Right renal pelvis (tissue), 4 donors: ENCODE measurements around the gene BTRC. TPM values are rescaled to one million over a fixed set of nuclear protein-coding genes. Genes with fewer than 3 reads are reported as not detected.

Source experiments
- DNase-seq, 4 donors: peaks; one replicate each; pipeline ENCODE4 v3.0.0-alpha.2; 2013; ENCODE audit warnings: low read depth in 4 of 4, low spot score in 3 of 4, missing footprints in 1 of 4
- polyA plus RNA-seq, 4 donors: library from polyadenylated mRNA; unstranded; fragments of 120-200 nt; gene quantifications; one replicate each; pipeline ENCODE4 v1.2.1, GENCODE V29; 2013; ENCODE audit not compliant: insufficient read length in 4 of 4

Gene BTRC
- polyA plus RNA-seq, 4 donors, result 20.1 to 31.2 (median 29.0) TPM

- DNase-seq, result no peak
Observed at GRCh38 chr10:101468159-101468558, 114.2 kb downstream of the BTRC start.

DNA sequence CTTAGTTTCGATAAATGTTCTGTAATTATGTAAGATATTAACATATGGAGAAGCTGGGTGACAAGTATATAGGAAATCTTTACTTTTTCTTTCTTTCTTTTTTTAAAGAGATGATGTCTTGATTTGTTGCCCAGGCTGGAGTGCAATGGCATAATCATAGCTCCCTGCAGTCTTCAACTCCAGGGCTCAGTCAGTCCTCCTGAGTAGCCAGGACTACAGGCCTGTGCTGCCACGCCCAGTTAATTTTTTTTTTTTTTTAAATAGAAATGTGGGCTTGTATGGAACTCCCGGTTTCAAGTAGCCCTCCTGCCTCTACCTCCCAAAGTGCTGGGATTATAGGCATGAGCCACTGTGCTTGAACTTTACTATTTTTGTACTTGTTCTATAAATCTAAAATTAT, 122.4 kb downstream of the BTRC start:
- no peak for DNase-seq

DNA sequence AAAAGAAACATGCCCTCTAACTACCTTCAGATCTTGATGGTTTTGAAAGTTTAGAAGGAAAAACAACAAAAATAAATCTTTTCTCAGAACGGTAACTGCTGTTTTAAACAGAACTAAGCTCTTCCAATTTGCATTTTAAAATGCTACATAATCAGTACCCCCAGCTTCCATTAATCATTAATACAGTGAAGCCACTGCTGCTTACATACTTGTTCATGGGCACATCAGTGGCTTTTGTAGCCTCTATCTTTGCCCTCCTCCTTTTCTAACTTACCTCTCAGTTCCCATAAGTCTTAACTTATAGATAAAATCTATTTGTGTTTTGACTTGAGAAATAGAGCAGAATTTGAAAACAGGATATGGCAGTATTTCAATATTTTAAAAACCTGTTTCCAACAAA, 125.0 kb downstream of the BTRC start:
- DNase-seq, result no peak

DNA sequence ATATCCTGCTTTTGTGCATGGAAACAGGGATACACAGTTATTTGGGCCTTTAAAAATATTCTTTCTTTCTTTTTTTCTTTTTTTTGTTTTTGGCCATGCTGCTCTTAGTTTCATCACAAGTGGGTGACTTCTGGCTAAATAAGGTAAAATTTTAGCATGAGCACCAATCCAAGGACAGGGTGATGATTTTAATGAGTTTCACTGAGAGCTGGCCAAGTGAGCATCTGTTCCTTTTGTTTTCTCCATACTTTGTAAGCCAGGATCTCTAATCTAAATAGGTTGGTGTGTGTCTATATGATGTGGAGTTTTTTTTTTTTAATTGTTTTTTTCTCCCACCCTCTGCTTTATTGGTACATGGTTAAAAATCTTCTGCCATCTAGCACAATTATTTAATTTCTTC, 127.3 kb downstream of the BTRC start:
- no peak for DNase-seq

DNA sequence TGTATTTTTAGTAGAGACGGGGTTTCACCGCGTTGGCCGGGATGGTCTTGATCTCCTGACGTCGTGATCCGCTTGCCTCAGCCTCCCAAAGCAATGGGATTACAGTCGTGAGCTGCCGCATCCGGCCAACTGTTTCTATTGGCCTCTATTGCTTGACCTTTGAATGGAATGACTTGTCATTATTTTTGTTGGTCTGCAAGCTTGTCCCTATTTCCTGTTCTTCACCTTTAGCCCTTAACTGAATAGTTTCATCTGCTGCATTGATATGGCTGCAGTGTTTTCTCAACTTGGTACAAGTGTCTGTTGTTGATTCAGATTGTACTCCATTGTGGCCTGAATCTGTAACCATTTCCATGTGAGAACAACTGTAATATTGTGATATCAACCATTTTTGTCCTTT, 128.6 kb downstream of the BTRC start:
- no peak for DNase-seq

- DNase-seq, result no peak
Observed at GRCh38 chr10:101484175-101484745, 130.3 kb downstream of the BTRC start.

DNA sequence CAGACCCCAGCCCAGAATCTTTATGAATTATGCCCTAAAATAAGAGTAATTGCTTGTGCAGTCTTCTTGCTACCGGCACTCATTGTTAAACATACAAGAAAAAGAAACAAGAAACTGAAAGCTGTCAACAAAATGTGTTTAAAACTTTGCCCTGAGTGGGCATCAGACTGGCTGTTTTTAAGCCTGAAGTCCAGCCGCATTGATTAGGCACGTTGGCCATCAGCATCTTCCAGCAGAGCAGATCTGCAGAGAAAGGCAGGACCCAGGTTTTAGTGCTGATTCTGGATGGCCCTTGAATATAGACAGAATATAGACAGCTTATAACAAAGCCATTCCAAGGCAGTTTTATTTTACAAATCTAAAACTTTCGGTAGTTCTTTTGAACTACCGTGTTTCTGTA, 131.2 kb downstream of the BTRC start:
- DNase-seq, result no peak

- DNase-seq, result no peak
Observed at GRCh38 chr10:101485681-101486554, 132.0 kb downstream of the BTRC start.

DNA sequence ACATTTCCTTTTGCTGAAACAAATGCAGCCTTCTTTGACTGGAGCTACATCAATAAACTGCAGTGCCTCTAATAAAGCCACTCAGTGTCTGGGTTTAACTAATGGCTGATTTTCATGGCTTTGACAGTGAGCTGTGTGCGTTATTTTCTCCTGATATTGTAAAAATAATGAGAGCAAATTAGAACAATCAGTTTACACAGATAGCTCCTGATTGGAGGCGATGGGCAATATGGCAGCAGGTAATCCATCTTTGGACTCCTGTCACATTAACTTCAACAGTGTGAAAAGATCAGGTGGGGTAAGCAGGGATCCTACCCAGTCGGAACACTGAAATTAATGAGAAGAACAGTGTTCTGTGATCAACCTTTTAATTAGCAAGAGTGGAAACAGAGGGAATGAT, 133.4 kb downstream of the BTRC start:
- DNase-seq, result no peak

- DNase-seq, result no peak
Observed at GRCh38 chr10:101489355-101489754, 135.4 kb downstream of the BTRC start.

- DNase-seq, result no peak
Observed at GRCh38 chr10:101490026-101490425, 136.1 kb downstream of the BTRC start.

DNA sequence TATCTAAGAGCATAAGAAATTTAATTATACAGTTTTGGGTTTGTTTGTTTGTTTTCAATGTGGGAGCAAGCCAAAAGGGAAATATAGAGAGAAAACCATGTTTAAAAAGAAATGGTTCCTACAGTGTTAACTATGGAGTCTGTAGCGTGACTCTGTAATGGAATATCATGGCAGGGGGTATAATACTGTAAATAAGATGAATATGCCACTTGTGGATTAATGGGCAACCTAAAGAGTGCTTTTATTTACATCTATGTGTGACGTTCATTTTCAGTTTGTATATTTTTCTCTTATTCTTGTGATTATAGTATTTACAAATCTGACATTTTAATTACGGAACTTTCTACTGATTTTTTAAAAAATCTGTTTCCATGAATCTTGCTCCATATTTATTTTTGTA, 138.2 kb downstream of the BTRC start:
- no peak for DNase-seq

GRCh38 chr10:101492814-101493213, 138.8 kb downstream of the BTRC start:
- no peak for DNase-seq

DNA sequence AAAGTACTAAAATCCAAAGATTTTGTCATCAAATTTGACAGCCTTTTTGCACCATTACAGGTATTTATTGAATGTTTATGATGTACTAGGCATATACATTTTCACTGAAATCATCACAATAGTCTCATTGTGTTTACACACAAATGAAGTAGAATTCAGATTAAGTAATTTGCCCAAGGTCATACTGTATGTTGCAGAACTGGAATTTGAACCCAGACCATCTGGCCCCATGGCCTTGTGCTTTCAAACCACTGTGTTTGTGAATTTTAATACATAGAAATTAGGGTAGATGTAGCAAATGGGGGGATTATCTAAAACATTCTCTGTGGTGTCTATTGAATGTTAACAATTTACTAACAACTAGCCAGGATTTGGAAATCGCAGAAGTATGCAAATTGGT, 139.3 kb downstream of the BTRC start:
- DNase-seq, result no peak

DNA sequence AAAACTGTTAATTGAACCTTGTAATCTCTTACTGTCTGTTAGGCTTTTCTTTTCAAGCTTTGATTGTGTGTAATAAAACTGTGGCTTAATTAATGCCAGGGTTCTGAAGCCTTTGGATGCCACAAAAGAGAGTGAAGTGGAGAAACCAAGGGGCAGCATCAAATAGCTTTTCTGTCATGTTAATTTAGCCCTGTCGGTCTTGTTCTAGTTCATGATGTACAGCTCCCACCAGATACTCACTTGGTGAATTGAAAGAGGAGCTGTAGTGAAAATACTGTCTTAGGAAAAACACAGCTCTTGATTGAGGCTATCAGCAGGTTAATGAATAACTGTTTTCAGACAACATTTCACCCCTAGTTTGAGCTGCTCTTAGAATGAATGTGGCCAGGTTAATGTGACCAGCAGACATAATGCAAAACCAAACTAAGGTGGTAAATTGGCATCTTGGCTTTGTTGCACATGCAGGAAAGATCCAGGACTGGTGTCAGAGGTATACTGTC, 139.9 kb downstream of the BTRC start:
- no peak for DNase-seq

- DNase-seq, result no peak
Observed at GRCh38 chr10:101494650-101495049, 140.7 kb downstream of the BTRC start.

DNA sequence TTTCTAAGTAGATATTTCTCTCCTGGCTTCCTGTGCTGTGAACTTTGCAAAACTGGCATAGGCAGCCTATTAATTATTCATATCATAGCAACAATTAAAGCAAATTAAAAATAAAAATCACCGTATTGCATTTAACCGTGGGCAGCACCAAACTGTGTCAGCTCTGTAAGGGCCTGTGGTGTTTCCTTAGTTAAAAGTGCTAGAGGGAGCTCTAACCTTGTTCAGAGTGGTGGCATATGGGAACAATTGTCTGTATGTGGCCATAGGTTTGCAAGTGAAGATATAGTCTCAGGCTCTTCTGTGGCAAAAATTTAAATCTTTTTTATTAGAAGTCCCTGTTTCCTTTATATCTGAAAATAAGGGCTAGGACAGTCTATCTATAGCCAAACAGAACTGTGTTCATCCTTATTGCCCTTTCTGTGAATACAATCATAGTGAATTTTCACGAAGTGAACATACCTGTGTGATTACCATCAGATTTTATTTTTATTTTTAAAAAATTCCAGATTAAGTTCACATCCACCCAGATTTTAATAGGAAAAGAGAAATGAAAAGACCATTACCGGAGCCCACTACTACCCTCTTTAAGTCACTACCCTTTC, 141.5 kb downstream of the BTRC start:
- DNase-seq, result no peak

- no peak for DNase-seq
Observed at GRCh38 chr10:101504438-101504837, 150.5 kb downstream of the BTRC start.

DNA sequence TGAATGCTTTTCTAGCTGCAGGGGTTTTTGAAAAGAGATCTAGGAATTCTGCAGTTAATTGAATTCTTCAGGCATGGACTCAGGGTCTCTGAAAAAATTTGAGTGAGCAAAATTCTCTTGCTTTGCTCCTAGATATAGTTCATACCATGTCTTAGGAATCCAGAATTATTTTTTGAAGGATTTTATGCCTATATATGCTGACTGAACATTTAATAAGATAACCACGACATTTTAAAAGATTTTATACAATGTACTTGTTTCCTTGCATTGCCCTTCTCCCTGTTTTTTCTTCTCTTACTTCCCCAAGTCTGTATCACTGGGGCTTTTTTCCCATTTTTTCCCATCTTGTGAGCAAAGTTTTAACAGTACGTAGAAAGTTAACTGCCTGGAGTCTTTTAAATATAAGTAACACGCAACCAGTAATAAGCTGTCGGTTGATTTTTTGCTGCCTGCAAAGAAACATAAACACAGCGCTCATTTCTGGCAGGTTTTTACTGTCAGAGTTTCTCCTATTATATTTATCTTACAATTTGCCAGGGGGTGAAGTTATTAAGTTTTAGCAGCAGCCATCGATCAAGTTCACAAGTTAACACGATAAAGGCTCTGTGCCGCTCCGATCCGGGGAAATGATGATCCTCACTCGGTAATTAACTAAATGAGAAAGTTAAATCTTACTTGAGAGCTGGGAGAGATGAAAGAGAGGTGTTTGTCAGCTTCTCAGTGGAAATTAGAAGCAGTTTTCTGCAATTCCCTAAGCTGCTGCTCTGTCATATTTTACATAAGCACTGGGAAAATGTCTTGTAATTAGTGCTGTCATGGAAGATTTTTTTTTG, 153.1 kb downstream of the BTRC start:
- no peak for DNase-seq

- DNase-seq, result no peak
Observed at GRCh38 chr10:101507828-101508227, 153.9 kb downstream of the BTRC start.

GRCh38 chr10:101511938-101512337, 158.0 kb downstream of the BTRC start:
- no peak for DNase-seq
